Measurements from ENCODE around the gene NSUN6.

DNA sequence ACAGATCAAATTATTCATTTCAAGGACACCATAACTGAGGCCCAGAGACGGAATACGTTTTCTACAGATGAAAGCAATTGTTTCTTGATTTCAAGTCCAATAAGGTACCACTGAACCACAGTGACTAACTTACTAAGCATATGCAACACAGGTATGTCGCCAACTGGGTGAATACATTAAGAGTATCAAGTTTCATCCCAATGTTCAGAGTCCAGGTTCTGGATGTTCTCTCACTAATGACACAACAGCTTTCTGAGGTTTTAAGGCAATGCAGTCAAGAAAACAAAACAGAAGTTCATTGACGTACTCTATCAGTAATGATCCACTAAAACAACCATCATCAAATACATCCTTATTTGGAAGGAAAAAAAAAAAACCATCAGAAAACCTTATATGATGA lies 35.8 kb downstream of the NSUN6 start:
- TF ChIP-seq, protein P1, sequence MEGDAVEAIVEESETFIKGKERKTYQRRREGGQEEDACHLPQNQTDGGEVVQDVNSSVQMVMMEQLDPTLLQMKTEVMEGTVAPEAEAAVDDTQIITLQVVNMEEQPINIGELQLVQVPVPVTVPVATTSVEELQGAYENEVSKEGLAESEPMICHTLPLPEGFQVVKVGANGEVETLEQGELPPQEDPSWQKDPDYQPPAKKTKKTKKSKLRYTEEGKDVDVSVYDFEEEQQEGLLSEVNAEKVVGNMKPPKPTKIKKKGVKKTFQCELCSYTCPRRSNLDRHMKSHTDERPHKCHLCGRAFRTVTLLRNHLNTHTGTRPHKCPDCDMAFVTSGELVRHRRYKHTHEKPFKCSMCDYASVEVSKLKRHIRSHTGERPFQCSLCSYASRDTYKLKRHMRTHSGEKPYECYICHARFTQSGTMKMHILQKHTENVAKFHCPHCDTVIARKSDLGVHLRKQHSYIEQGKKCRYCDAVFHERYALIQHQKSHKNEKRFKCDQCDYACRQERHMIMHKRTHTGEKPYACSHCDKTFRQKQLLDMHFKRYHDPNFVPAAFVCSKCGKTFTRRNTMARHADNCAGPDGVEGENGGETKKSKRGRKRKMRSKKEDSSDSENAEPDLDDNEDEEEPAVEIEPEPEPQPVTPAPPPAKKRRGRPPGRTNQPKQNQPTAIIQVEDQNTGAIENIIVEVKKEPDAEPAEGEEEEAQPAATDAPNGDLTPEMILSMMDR (IDR thresholded peaks at IDR 0.05): no peak
- no peak for TF ChIP-seq POLR2A (IDR thresholded peaks at IDR 0.05)

Measured in heart left ventricle (tissue), 13 donors.